Measurements from ENCODE around the gene TMUB2.
"Not testable (repeated sequence)": the region's sequence is repeated elsewhere in the genome, so short reads cannot be mapped to it uniquely, and the experiment has no call there.

Gene TMUB2

GRCh38 chr17:44186307-44187130, at the start of gene TMUB2:
TMUB2 (plus strand) TSS chr17:44186972; CDS start chr17:44187709, 737 bp downstream.
- DNase-seq = peak; percentile 100

GRCh38 chr17:44137891-44138709, 48.7 kb upstream of the TMUB2 start:
- DNase-seq = peak; percentile 81

GRCh38 chr17:44143921-44144320, 42.9 kb upstream of the TMUB2 start:
- not testable (repeated sequence) for DNase-seq

- no peak for DNase-seq
Measured at GRCh38 chr17:44144966-44145739, 41.6 kb upstream of the TMUB2 start.

GRCh38 chr17:44146375-44147346, 40.1 kb upstream of the TMUB2 start:
- no peak for DNase-seq

GRCh38 chr17:44147812-44148211, 39.0 kb upstream of the TMUB2 start:
- no peak for DNase-seq

GRCh38 chr17:44149066-44149465, 37.7 kb upstream of the TMUB2 start:
- not testable (repeated sequence) for DNase-seq

- DNase-seq = no peak
Measured at GRCh38 chr17:44149750-44150329, 36.9 kb upstream of the TMUB2 start.

- DNase-seq = no peak
Measured at GRCh38 chr17:44152875-44153274, 33.9 kb upstream of the TMUB2 start.

- no peak for DNase-seq
Measured at GRCh38 chr17:44155488-44155887, 31.3 kb upstream of the TMUB2 start.

- peak; percentile 47 for DNase-seq
Measured at GRCh38 chr17:44159519-44160210, 27.1 kb upstream of the TMUB2 start.

- no peak for DNase-seq
Measured at GRCh38 chr17:44164476-44164875, 22.3 kb upstream of the TMUB2 start.

- DNase-seq = no peak
Measured at GRCh38 chr17:44167181-44167861, 19.5 kb upstream of the TMUB2 start.

- no peak for DNase-seq
Measured at GRCh38 chr17:44170135-44170498, 16.7 kb upstream of the TMUB2 start.

GRCh38 chr17:44170499-44171201, 16.1 kb upstream of the TMUB2 start, which contains the start of gene ASB16:
ASB16 (plus strand) TSS chr17:44170704; CDS start chr17:44170790, 86 bp downstream.
- DNase-seq = no peak

GRCh38 chr17:44171931-44172455, 14.8 kb upstream of the TMUB2 start:
- DNase-seq = no peak

- no peak for DNase-seq
Measured at GRCh38 chr17:44174427-44174826, 12.3 kb upstream of the TMUB2 start.

- DNase-seq = no peak
Measured at GRCh38 chr17:44176257-44176656, 10.5 kb upstream of the TMUB2 start.
